MM.1S (cell line): ENCODE data around the gene LIN28B.

ENCODE experiments used
- EZH2 ChIP-seq: fragments of 300-600 bp; sonication (generic); optimal IDR thresholded peaks from 2 replicates; pipeline ENCODE3; 2017; ENCODE audit warnings: low read depth, mild to moderate bottlenecking, antibody characterized with exemption, low read length, mixed read lengths
- EZH2phosphoT487 ChIP-seq: fragments of 300-600 bp; sonication (generic); IDR thresholded peaks from 2 replicates; pipeline ENCODE4 v1.6.1; 2018; ENCODE audit warnings: antibody characterized with exemption, low read length
- TF ChIP-seq, protein P1 (sequence below): fragments of 300-600 bp; sonication (generic); IDR thresholded peaks from 2 replicates; pipeline ENCODE4 v1.5.1; 2016; ENCODE audit warnings: antibody characterized with exemption, low read length, mixed read lengths

DNA sequence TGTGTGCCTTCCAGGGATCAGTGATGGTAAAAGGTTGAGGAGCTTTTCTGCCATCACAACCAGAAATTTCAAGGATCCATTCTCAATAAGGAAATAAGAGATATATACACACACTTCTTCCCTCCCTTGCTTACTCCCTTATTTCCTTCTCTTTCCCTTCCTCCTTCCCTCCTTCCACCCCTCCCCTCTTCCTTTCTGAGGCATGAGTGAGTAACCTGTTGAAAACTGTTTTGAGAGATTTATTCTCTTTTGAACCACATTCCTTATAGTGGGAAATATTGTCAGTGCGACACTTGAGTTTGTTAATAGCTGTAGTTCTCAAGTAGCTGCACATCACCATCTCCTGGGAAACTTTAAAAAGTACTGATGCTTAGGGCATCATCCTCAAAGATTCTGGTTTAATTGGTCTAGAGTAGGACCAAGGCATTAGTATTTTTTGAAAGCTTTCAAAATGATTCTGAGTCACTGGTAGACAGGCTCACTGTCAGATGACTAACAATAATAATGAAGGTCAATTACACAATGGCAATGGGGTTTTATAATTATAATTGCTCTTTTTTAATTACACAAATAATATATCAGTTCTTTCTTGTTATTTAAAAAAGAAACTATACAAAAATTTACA is 113.0 kb downstream of the LIN28B start:
- TF ChIP-seq, protein P1, sequence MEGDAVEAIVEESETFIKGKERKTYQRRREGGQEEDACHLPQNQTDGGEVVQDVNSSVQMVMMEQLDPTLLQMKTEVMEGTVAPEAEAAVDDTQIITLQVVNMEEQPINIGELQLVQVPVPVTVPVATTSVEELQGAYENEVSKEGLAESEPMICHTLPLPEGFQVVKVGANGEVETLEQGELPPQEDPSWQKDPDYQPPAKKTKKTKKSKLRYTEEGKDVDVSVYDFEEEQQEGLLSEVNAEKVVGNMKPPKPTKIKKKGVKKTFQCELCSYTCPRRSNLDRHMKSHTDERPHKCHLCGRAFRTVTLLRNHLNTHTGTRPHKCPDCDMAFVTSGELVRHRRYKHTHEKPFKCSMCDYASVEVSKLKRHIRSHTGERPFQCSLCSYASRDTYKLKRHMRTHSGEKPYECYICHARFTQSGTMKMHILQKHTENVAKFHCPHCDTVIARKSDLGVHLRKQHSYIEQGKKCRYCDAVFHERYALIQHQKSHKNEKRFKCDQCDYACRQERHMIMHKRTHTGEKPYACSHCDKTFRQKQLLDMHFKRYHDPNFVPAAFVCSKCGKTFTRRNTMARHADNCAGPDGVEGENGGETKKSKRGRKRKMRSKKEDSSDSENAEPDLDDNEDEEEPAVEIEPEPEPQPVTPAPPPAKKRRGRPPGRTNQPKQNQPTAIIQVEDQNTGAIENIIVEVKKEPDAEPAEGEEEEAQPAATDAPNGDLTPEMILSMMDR = no peak
- TF ChIP-seq EZH2phosphoT487 = no peak
- TF ChIP-seq EZH2 = no peak
